ENCODE data around the gene SH3TC1. TPM values are rescaled to one million over a fixed set of nuclear protein-coding genes. Genes with fewer than 3 reads are reported as not detected.

SH3TC1 gene
- total RNA-seq, 1 donor from 2014 or later = 1.2 TPM

- DNase-seq (ENCODE audit: low spot score) = no peak
- Mint-ChIP-seq H3K27ac (ENCODE audit: unreplicated experiment) (no peak overlapping the region), H3K9me3 (ENCODE audit: low read depth) (no peaks in the 10 kb centered on the region)
Measured at GRCh38 chr4:8252301-8253173, 53.4 kb downstream of the SH3TC1 start.

DNA sequence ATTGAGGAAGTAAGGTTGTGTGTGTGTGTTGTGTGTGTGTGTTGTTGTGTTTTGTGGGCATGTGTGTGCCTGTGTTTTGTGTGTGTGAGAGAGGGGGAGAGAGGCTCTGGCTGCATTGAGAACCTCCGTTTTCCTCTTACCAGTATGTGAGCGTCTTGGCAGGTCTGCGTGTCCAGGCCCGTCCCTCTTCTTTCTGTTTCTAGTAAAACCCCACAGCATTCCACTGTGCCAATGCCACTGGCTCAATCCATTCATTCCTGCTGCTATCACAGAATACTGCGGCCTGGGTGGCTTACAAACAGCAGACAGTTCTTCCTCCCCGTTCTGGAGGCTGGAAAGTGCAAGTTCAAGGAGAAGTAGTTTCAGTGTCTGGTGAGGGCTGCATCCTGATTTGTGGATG, 55.0 kb downstream of the SH3TC1 start:
- Mint-ChIP-seq H3K4me3 (ENCODE audit: unreplicated experiment) (no peak overlapping the region), H3K4me1 (ENCODE audit: low read depth) (peaks cover 16% of the 10 kb centered on the region), H3K9me3 (ENCODE audit: low read depth) (no peaks in the 10 kb centered on the region), H3K27ac (ENCODE audit: unreplicated experiment) (no peak overlapping the region), H3K36me3 (ENCODE audit: low read depth) (no peaks in the 10 kb centered on the region), H3K27me3 (ENCODE audit: low read depth) (peaks cover 5% of the 10 kb centered on the region)
- no peak for DNase-seq (ENCODE audit: low spot score)
- TF ChIP-seq, protein P1, sequence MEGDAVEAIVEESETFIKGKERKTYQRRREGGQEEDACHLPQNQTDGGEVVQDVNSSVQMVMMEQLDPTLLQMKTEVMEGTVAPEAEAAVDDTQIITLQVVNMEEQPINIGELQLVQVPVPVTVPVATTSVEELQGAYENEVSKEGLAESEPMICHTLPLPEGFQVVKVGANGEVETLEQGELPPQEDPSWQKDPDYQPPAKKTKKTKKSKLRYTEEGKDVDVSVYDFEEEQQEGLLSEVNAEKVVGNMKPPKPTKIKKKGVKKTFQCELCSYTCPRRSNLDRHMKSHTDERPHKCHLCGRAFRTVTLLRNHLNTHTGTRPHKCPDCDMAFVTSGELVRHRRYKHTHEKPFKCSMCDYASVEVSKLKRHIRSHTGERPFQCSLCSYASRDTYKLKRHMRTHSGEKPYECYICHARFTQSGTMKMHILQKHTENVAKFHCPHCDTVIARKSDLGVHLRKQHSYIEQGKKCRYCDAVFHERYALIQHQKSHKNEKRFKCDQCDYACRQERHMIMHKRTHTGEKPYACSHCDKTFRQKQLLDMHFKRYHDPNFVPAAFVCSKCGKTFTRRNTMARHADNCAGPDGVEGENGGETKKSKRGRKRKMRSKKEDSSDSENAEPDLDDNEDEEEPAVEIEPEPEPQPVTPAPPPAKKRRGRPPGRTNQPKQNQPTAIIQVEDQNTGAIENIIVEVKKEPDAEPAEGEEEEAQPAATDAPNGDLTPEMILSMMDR (IDR thresholded peaks at IDR 0.05) = no peak

More at GRCh38 chr4:8252301-8253173, 53.4 kb downstream of the SH3TC1 start:
- H3K27me3 Mint-ChIP-seq (ENCODE audit: low read depth) = peaks cover 6% of the 10 kb centered on the region
- TF ChIP-seq, protein P1 (IDR thresholded peaks at IDR 0.05) = no peak
- no peak overlapping the region for H3K4me3 Mint-ChIP-seq (ENCODE audit: unreplicated experiment)
- H3K36me3 Mint-ChIP-seq (ENCODE audit: low read depth) = no peaks in the 10 kb centered on the region
- H3K4me1 Mint-ChIP-seq (ENCODE audit: low read depth) = peaks cover 11% of the 10 kb centered on the region

DNA sequence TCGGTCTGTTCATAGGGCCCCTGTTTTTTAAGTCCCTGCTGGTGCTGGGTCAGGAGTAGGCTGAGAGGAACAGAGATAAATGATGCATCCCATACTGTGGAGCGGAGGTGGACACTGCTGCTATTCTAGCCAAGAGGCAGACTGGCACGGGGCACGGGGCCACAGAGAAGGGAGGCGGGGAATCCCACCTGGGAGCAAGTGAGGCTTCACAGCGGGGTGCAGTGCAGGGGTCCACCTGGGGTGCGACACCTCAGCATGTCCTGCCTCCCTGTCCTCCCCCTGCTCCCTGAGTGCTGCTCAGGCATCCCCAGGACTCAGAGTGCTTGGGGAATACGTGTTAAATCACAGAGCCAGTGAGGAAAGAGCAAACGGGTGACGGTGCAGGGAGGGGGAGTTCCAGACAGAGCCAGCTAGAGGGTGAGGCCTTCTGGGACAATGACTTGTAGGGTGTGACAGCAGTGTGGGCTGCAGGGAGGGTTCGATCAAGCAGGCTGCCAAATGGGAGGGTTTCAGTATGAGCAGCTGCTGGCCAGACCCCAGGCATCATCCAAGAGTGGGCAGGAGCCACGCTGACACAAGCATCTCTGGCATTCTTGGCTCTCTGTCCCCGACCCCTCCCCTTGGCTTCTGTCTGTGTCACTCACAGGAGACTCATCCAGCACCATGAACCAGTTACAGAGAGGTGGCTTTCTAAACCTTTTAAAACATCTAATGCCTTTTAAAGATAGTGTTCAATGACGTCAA, 56.8 kb downstream of the SH3TC1 start:
- TF ChIP-seq, protein P1 (IDR thresholded peaks at IDR 0.05) = no peak
- DNase-seq (ENCODE audit: low spot score) = no peak

DNA sequence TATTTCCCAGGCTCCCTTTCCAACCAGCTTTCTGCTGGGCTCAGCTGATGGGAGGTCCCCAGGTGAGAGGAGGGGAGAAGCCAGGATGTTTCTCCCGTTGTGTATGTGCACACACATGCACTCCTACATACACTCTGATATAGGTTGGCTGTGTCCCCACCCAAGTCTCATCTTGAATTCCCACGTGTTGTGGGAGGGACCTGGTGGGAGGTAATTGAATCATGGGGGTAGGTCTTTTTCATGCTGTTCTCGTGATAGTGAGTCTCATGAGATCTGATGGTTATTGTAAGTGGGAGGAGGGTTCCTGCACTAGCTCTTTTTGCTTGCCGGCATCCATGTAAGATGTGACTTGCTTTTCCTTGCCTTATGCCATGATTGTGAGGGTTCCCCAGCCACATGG, 58.8 kb downstream of the SH3TC1 start:
- Mint-ChIP-seq H3K27ac (ENCODE audit: unreplicated experiment) (peak overlapping the region; percentile 22), H3K36me3 (ENCODE audit: low read depth) (no peaks in the 10 kb centered on the region), H3K9me3 (ENCODE audit: low read depth) (no peaks in the 10 kb centered on the region), H3K4me3 (ENCODE audit: unreplicated experiment) (no peak overlapping the region), H3K27me3 (ENCODE audit: low read depth) (no peaks in the 10 kb centered on the region), H3K4me1 (ENCODE audit: low read depth) (peaks cover 29% of the 10 kb centered on the region)
- TF ChIP-seq, protein P1 (IDR thresholded peaks at IDR 0.05) = no peak
- DNase-seq (ENCODE audit: low spot score) = no peak

More for the DNA sequence above, 56.8 kb downstream of the SH3TC1 start:
- Mint-ChIP-seq H3K27me3 (ENCODE audit: low read depth) (peaks cover 2% of the 10 kb centered on the region), H3K9me3 (ENCODE audit: low read depth) (no peaks in the 10 kb centered on the region), H3K36me3 (ENCODE audit: low read depth) (no peaks in the 10 kb centered on the region), H3K4me1 (ENCODE audit: low read depth) (peaks cover 22% of the 10 kb centered on the region), H3K27ac (ENCODE audit: unreplicated experiment) (no peak overlapping the region), H3K4me3 (ENCODE audit: unreplicated experiment) (no peak overlapping the region)

DNA sequence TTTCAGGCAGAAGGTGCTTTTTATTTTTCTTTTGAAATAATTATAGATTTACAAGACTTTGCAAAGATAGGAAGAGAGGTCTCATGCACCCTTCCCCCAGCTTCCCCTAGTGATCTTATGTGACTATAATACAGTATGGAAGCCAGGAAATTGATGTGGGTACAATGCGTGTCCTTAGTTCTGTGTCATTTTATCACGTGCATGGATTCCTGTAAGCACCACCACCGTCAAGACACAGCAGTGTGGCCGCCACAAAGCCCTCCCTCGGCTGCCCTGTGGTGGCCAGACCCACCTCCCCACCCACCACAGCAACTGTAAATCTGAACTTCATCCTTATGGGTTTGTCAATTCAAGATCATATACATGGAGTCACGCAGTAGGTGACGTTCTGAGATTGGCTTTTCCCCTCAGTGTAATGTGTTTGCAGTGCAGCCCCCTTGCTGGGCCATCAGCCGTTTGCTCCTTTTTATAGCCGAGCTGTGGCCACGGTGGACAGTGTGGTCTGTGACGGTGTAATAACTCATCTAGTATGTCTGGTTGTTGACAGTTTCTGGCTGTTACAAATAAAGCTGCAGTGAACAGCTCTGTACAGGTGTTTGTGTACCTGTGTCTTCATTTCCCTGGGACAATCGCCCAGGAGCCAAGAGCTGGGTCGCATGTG, 59.6 kb downstream of the SH3TC1 start:
- H3K9me3 Mint-ChIP-seq (ENCODE audit: low read depth) = no peaks in the 10 kb centered on the region

More for the DNA sequence above, 59.6 kb downstream of the SH3TC1 start:
- no peak for DNase-seq (ENCODE audit: low spot score)
- TF ChIP-seq, protein P1 (IDR thresholded peaks at IDR 0.05) = no peak
- H3K4me3 Mint-ChIP-seq (ENCODE audit: unreplicated experiment) = no peak overlapping the region
- H3K4me1 Mint-ChIP-seq (ENCODE audit: low read depth) = peaks cover 29% of the 10 kb centered on the region
- no peak overlapping the region for H3K27ac Mint-ChIP-seq (ENCODE audit: unreplicated experiment)
- no peaks in the 10 kb centered on the region for H3K36me3 Mint-ChIP-seq (ENCODE audit: low read depth)
- H3K27me3 Mint-ChIP-seq (ENCODE audit: low read depth) = peaks cover 2% of the 10 kb centered on the region

Measured in chondrocyte (in vitro differentiated cells).